Ascending aorta (tissue), 2 donors: ENCODE results near the gene CENPP. TPM values are rescaled to one million over a fixed set of nuclear protein-coding genes. Genes with fewer than 3 reads are reported as not detected.

ENCODE experiments used
- DNase-seq, 2 donors: peaks; one replicate each; pipeline ENCODE4 v3.0.0-alpha.2; 2019; ENCODE audit warnings: low spot score in 2 of 2
- H3K27ac ChIP-seq, 2 donors: fragments of 200-600 bp; sonication (generic); one replicate each; pipeline ENCODE4 v1.5.1; 2016 to 2017; ENCODE audit warnings: mild to moderate bottlenecking in 1 of 2
- H3K27me3 ChIP-seq: fragments of 200-600 bp; sonication (generic); one replicate; pipeline ENCODE4 v1.5.1; 2017
- H3K36me3 ChIP-seq, 2 donors: fragments of 200-600 bp; sonication (generic); one replicate each; pipeline ENCODE4 v1.5.1; 2016
- H3K4me1 ChIP-seq, 2 donors: fragments of 200-600 bp; sonication (generic); one replicate each; pipeline ENCODE4 v1.5.1; 2016 to 2017; ENCODE audit warnings: mild to moderate bottlenecking in 1 of 2
- H3K4me3 ChIP-seq, 2 donors: fragments of 200-600 bp; sonication (generic); one replicate each; pipeline ENCODE4 v1.5.1; 2016 to 2017; ENCODE audit warnings: mild to moderate bottlenecking in 1 of 2
- H3K9me3 ChIP-seq, 2 donors: fragments of 200-600 bp; sonication (generic); one replicate each; pipeline ENCODE4 v1.5.1; 2016
- intact Hi-C: fragments of 100-400 bp; cut with DNase I; formaldehyde crosslinking; loops from one replicate; pipeline ENCODE4 v1.15.1; 2023
- total RNA-seq: library from RNA; depleted of rRNA; stranded (reverse); fragments of >200 nt; gene quantifications from one replicate; pipeline ENCODE4 v1.1.0, GENCODE V29; 2016
- TF ChIP-seq, protein P1 (sequence below), 3 experiments: fragments of 200-600 bp in 2 of 3; fragments of 450-650 bp in 1 of 3; sonication (generic) in 2 of 3; IDR thresholded peaks; one replicate each; pipeline ENCODE4 v1.5.1; 2016 to 2019; ENCODE audit warnings: antibody characterized with exemption in 3 of 3, mild to moderate bottlenecking in 1 of 3, moderate library complexity in 1 of 3

Gene CENPP
- total RNA-seq, 1 donor from 2014 or later = 0.43 TPM

- TF ChIP-seq, protein P1, sequence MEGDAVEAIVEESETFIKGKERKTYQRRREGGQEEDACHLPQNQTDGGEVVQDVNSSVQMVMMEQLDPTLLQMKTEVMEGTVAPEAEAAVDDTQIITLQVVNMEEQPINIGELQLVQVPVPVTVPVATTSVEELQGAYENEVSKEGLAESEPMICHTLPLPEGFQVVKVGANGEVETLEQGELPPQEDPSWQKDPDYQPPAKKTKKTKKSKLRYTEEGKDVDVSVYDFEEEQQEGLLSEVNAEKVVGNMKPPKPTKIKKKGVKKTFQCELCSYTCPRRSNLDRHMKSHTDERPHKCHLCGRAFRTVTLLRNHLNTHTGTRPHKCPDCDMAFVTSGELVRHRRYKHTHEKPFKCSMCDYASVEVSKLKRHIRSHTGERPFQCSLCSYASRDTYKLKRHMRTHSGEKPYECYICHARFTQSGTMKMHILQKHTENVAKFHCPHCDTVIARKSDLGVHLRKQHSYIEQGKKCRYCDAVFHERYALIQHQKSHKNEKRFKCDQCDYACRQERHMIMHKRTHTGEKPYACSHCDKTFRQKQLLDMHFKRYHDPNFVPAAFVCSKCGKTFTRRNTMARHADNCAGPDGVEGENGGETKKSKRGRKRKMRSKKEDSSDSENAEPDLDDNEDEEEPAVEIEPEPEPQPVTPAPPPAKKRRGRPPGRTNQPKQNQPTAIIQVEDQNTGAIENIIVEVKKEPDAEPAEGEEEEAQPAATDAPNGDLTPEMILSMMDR (IDR thresholded peaks at IDR 0.05) = no peak
- peak overlapping the region; percentile 82 to 96 for H3K27ac ChIP-seq
- no peaks in the 10 kb centered on the region for H3K9me3 ChIP-seq
- peak overlapping the region; percentile 78 to 98 for H3K4me3 ChIP-seq
- peak in 1 of 2 donors; percentile 70 for DNase-seq
- peaks cover 0 to 3% of the 10 kb centered on the region in 2 donors for H3K36me3 ChIP-seq
- H3K4me1 ChIP-seq = peaks cover 0 to 18% of the 10 kb centered on the region in 2 donors
- no peaks in the 10 kb centered on the region for H3K27me3 ChIP-seq
- intact Hi-C loops = no loop called here
Observed at GRCh38 chr9:92669527-92669889, 343.8 kb downstream of the CENPP start.

Other genes with a start within 250 kb of the CENPP start
- gene SPTLC1, start 210.5 kb upstream of the CENPP start, total RNA-seq = 48.0 TPM
- 44.4 TPM for gene IARS1, start 32.3 kb upstream of the CENPP start, total RNA-seq
- gene NOL8, start 603 bp upstream of the CENPP start, total RNA-seq = 11.5 TPM
- gene OGN, start 78.6 kb downstream of the CENPP start, total RNA-seq = 156 TPM
- gene OMD, start 98.5 kb downstream of the CENPP start, total RNA-seq = 36.2 TPM
- 43.5 TPM for gene ASPN, start 156.6 kb downstream of the CENPP start, total RNA-seq
- 20.1 TPM for gene ECM2, start 210.0 kb downstream of the CENPP start, total RNA-seq